ENCODE data around the gene RNF215.
A peak's percentile ranks its signal among the peaks of the same experiment; 100 is the strongest.
"Not testable (repeated sequence)": the region's sequence is repeated elsewhere in the genome, so short reads cannot be mapped to it uniquely, and the experiment has no call there.

Gene RNF215

GRCh38 chr22:30411780-30412179, 24.6 kb upstream of the RNF215 start:
- Mint-ChIP-seq H3K27me3 (no peaks in the 10 kb centered on the region), H3K4me3 (no peak overlapping the region), H3K36me3 (peaks cover 16 to 35% of the 10 kb centered on the region in 2 donors), H3K27ac (no peak overlapping the region), H3K9me3 (no peaks in the 10 kb centered on the region), H3K4me1 (no peaks in the 10 kb centered on the region)
- no peak for ATAC-seq (replicated peaks)
- DNase-seq, result no peak

GRCh38 chr22:30408388-30409102, 21.3 kb upstream of the RNF215 start:
- Mint-ChIP-seq H3K27ac (no peak overlapping the region), H3K4me3 (no peak overlapping the region), H3K36me3 (peaks cover 4 to 20% of the 10 kb centered on the region in 2 donors), H3K4me1 (no peaks in the 10 kb centered on the region), H3K27me3 (no peaks in the 10 kb centered on the region), H3K9me3 (no peaks in the 10 kb centered on the region)
- no peak for DNase-seq
- no peak for ATAC-seq (replicated peaks)

GRCh38 chr22:30406400-30406799, 19.2 kb upstream of the RNF215 start:
- peaks cover 1 to 11% of the 10 kb centered on the region in 2 donors for H3K36me3 Mint-ChIP-seq
- H3K27me3 Mint-ChIP-seq, result no peaks in the 10 kb centered on the region
- H3K27ac Mint-ChIP-seq, result no peak overlapping the region

GRCh38 chr22:30405731-30406130, 18.5 kb upstream of the RNF215 start:
- Mint-ChIP-seq H3K4me3 (no peak overlapping the region), H3K36me3 (peaks cover 1 to 11% of the 10 kb centered on the region in 2 donors), H3K27me3 (no peaks in the 10 kb centered on the region), H3K9me3 (no peaks in the 10 kb centered on the region), H3K4me1 (peaks cover 0 to 6% of the 10 kb centered on the region in 2 donors), H3K27ac (no peak overlapping the region)
- no peak for DNase-seq
- no peak for ATAC-seq (replicated peaks)

More at GRCh38 chr22:30406400-30406799, 19.2 kb upstream of the RNF215 start:
- Mint-ChIP-seq H3K4me1 (peaks cover 0 to 6% of the 10 kb centered on the region in 2 donors), H3K4me3 (no peak overlapping the region), H3K9me3 (no peaks in the 10 kb centered on the region)
- ATAC-seq (replicated peaks) (no peak), DNase-seq (no peak)

- Mint-ChIP-seq H3K27me3 (no peaks in the 10 kb centered on the region), H3K4me3 (no peak overlapping the region), H3K36me3 (peaks cover 1 to 8% of the 10 kb centered on the region in 2 donors), H3K9me3 (no peaks in the 10 kb centered on the region), H3K4me1 (peaks cover 0 to 6% of the 10 kb centered on the region in 2 donors), H3K27ac (no peak overlapping the region)
- no peak for DNase-seq
- ATAC-seq (replicated peaks), result no peak
Measured at GRCh38 chr22:30404307-30404706, 17.1 kb upstream of the RNF215 start.

- peaks cover under 1 to 12% of the 10 kb centered on the region in 2 donors for H3K4me1 Mint-ChIP-seq
- not testable (repeated sequence) for DNase-seq; ATAC-seq (replicated peaks); H3K4me3 Mint-ChIP-seq; H3K27ac Mint-ChIP-seq; H3K9me3 Mint-ChIP-seq; H3K36me3 Mint-ChIP-seq
- H3K27me3 Mint-ChIP-seq, result peaks cover 14 to 15% of the 10 kb centered on the region in 2 donors
Measured at GRCh38 chr22:30402766-30403104, 15.5 kb upstream of the RNF215 start.

DNA sequence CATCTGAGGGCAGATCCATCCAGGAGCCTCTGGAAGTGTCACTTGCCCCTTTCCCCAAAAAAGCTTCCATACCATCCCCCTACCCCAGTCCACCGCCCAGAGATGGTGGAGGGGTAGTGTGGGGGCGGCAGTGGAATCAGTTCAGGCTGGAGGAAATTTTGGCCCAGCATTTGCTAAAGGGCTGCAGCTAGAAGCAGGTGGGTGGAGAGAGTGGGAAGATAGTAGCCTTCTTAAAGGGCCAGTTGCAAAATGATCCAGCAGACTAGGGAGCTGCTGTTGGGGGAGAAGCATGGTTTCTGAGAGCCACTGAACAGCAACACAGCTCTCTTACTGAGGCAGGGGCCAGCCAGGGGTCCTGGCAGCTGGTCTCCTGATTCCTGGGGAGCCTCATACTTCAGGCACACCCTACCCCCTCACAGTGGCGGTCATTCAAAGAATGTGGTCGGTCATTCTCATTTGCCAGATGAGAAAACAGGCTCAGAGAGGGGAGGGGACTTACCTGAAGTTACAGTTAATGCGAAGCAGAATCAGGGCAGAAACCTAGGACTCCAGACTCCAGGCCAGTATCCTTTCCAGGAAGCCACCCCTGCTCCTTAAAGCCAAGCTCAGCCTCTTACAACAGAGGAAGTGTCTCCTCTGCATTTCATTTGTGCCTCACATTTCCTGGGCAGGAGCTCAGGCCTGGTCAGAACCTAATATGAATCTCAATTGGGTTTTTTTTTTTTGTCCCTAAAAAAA, 15.0 kb upstream of the RNF215 start:
- H3K9me3 Mint-ChIP-seq, result no peaks in the 10 kb centered on the region
- peaks cover 3 to 16% of the 10 kb centered on the region in 2 donors for H3K4me1 Mint-ChIP-seq
- H3K27ac Mint-ChIP-seq, result no peak overlapping the region
- peaks cover 1 to 6% of the 10 kb centered on the region in 2 donors for H3K36me3 Mint-ChIP-seq
- no peak for DNase-seq
- no peak overlapping the region for H3K4me3 Mint-ChIP-seq
- no peak for ATAC-seq (replicated peaks)
- H3K27me3 Mint-ChIP-seq, result peaks cover 18 to 21% of the 10 kb centered on the region in 2 donors

- H3K9me3 Mint-ChIP-seq; H3K27ac Mint-ChIP-seq; DNase-seq; H3K4me3 Mint-ChIP-seq; H3K36me3 Mint-ChIP-seq; ATAC-seq (replicated peaks): not testable (repeated sequence)
- peaks cover 28 to 32% of the 10 kb centered on the region in 2 donors for H3K27me3 Mint-ChIP-seq
- peaks cover 10 to 27% of the 10 kb centered on the region in 2 donors for H3K4me1 Mint-ChIP-seq
Measured at GRCh38 chr22:30401024-30401423, 13.8 kb upstream of the RNF215 start.

DNA sequence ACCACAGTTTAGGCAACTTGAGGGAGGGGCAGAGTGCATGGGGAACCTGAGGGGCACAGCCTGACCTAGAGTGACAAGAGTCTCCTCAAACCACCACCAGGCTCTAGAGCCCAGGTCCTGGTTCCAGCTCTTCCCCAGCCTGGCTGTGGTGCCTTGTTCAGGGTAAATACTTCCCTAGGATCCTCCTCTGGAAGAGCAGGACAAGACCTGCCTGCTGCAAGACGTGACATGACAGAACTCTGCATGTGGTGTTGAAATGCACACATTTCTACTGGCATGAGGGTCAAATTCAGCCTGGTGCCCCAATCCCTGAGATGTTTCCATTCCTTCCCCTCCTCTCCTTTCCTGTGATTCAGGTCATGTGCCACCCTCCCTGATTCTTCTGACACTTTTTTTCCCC, 12.9 kb upstream of the RNF215 start:
- Mint-ChIP-seq H3K9me3 (no peaks in the 10 kb centered on the region), H3K36me3 (peaks cover 0 to 3% of the 10 kb centered on the region in 2 donors), H3K27ac (no peak overlapping the region), H3K4me1 (peaks cover 10 to 27% of the 10 kb centered on the region in 2 donors), H3K27me3 (peaks cover 34 to 41% of the 10 kb centered on the region in 2 donors), H3K4me3 (no peak overlapping the region)
- ATAC-seq (replicated peaks), result no peak
- DNase-seq, result no peak

GRCh38 chr22:30399718-30400117, 12.5 kb upstream of the RNF215 start:
- ATAC-seq (replicated peaks) (no peak), DNase-seq (no peak)
- H3K27me3 Mint-ChIP-seq, result peaks cover 34 to 41% of the 10 kb centered on the region in 2 donors
- peaks cover 10 to 27% of the 10 kb centered on the region in 2 donors for H3K4me1 Mint-ChIP-seq
- no peaks in the 10 kb centered on the region for H3K9me3 Mint-ChIP-seq
- no peak overlapping the region for H3K4me3 Mint-ChIP-seq
- H3K36me3 Mint-ChIP-seq, result peaks cover 0 to 3% of the 10 kb centered on the region in 2 donors
- no peak overlapping the region for H3K27ac Mint-ChIP-seq

- no peak for DNase-seq
- H3K27ac Mint-ChIP-seq, result no peak overlapping the region
- H3K4me1 Mint-ChIP-seq, result peaks cover 10 to 27% of the 10 kb centered on the region in 2 donors
- no peak for ATAC-seq (replicated peaks)
- H3K9me3 Mint-ChIP-seq, result no peaks in the 10 kb centered on the region
- peak overlapping the region in 1 of 2 donors; percentile 2 for H3K4me3 Mint-ChIP-seq
- H3K27me3 Mint-ChIP-seq, result peaks cover 34 to 41% of the 10 kb centered on the region in 2 donors
- H3K36me3 Mint-ChIP-seq, result peaks cover 0 to 3% of the 10 kb centered on the region in 2 donors
Measured at GRCh38 chr22:30398685-30399680, 11.8 kb upstream of the RNF215 start.

DNA sequence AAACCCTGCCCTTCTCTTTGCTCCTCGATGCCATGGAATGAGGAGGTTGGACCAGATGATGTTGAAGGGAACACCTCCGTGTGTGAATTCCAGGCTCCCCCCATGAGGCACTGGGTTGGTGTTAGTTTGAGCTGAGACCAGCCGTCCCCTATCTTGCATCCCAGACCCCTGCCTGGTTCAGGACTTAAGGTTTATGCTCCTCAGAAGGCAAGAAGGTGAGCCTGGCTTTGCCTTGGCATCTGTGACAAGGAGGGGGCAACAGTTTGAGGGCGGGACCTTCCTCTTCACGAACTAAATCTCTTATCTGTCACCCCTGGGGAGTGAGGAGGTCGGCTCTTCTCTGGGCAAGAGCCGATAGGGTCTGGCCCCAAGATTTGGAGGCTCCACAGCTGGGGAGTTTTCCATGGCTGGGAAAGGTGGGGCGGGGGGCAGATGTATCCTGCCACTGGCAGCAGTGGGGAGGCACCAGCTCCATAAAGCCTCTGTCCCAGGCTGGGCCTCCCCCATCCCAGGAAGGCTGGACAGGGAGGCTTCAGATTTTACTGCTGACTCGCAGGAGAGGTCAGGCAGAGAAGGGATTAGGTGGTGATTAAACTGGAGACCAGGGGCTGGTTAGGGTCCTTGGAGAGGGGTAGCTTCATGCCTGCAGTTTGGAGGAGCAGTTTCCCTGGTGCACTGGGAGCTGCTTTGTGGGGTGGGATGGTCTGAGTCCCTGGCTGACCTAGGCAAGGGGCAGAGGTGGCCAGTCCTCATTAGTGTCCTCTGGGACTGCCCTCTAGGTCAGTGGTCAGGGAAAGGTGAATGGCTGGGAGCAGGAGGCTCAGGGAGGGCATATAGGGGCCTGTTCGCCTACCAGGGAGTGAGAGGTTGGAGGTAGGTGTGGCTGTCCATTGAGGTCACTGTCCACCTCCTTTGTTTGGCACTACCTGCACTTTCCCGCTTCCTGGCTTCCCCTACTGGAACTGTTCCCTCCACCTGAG, 10.7 kb upstream of the RNF215 start:
- Mint-ChIP-seq H3K9me3 (no peaks in the 10 kb centered on the region), H3K36me3 (peaks cover 0 to under 1% of the 10 kb centered on the region in 2 donors), H3K27me3 (peaks cover 34 to 41% of the 10 kb centered on the region in 2 donors), H3K4me3 (peak overlapping the region; percentile 81 to 88), H3K4me1 (peaks cover 13 to 32% of the 10 kb centered on the region in 2 donors), H3K27ac (no peak overlapping the region)
- DNase-seq, result no peak
- ATAC-seq (replicated peaks), result peak in 1 of 2 donors; percentile 16

Measured in stimulated activated naive B cell treated with anti-CD40 and anti-IgM and Interleukin-4, amounts not matched to agents 10 μg/mL and 1 μg/mL and 100 μg/mL, for 72 hours (primary cell).